Measurements from ENCODE around the gene CADPS. TPM values are rescaled to one million over a fixed set of nuclear protein-coding genes. Genes with fewer than 3 reads are reported as not detected.

The CADPS gene
- total RNA-seq, 1 experiment from 2014 or later = not detected

DNA sequence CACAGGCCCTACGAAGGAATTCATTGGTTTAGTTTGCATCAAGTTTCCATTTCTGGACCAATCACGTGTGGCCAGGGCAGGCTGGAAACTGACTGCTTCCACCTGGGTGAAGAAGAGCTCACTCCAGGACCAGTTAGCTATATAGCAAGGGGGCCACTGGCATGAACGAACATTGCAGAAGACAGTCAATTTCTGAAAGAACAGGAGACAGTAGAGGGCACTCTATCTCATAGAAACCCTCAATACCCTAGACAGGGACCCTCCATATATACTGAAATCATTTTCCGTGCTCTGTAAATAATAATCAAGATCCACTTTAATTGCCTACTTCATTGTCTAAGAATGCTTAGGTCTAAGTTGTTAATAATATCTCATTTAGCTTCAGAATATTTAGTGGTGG, 215.6 kb downstream of the CADPS start:
- intact Hi-C loops (cut with micrococcal nuclease; ENCODE audit: unreplicated experiment) = loop anchor here (10.0 kb wide), 2 partner anchors 575 to 1155 kb away; partner anchors contain the start of gene C3orf49
- no peaks in the 10 kb centered on the region for H3K9me3 ChIP-seq (ENCODE audit: insufficient read depth, low read depth)
- no peak overlapping the region for H3K4me3 ChIP-seq
- no TSS peak for BruUV-seq (replicated peaks)
- CTCF ChIA-PET = no interaction called here
- H3K9me2 ChIP-seq (ENCODE audit: insufficient read depth) = no peaks in the 10 kb centered on the region
- POLR2A ChIA-PET (ENCODE audit: unreplicated experiment) = no interaction called here
- H3K27me3 ChIP-seq (ENCODE audit: insufficient read depth, low read depth) = 0 out of 2 replicates have a peak, but pooled peaks cover 3% of the 10 kb centered on the region
- no peaks in the 10 kb centered on the region for H4K20me1 ChIP-seq (ENCODE audit: insufficient read depth)
- H3K4me1 ChIP-seq (replicated peaks; ENCODE audit: insufficient read depth) = no peaks in the 10 kb centered on the region
- H3K27ac ChIP-seq = no peak overlapping the region
- H3F3A ChIP-seq (ENCODE audit: insufficient read depth, low read depth) = no peaks in the 10 kb centered on the region
- DNase-seq = no peak
- TF ChIP-seq, protein P1, sequence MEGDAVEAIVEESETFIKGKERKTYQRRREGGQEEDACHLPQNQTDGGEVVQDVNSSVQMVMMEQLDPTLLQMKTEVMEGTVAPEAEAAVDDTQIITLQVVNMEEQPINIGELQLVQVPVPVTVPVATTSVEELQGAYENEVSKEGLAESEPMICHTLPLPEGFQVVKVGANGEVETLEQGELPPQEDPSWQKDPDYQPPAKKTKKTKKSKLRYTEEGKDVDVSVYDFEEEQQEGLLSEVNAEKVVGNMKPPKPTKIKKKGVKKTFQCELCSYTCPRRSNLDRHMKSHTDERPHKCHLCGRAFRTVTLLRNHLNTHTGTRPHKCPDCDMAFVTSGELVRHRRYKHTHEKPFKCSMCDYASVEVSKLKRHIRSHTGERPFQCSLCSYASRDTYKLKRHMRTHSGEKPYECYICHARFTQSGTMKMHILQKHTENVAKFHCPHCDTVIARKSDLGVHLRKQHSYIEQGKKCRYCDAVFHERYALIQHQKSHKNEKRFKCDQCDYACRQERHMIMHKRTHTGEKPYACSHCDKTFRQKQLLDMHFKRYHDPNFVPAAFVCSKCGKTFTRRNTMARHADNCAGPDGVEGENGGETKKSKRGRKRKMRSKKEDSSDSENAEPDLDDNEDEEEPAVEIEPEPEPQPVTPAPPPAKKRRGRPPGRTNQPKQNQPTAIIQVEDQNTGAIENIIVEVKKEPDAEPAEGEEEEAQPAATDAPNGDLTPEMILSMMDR (conservative IDR thresholded peaks at IDR 0.05) = no peak
- no peak for TF ChIP-seq EZH2 (IDR thresholded peaks at IDR 0.05; ENCODE audit: low read depth)
- H3K79me2 ChIP-seq (ENCODE audit: low read depth) = no peaks in the 10 kb centered on the region
- no peak overlapping the region for H2AFZ ChIP-seq
- no peaks in the 10 kb centered on the region for H3K36me3 ChIP-seq (ENCODE audit: low read depth)
- no peak overlapping the region for H3K4me2 ChIP-seq

DNA sequence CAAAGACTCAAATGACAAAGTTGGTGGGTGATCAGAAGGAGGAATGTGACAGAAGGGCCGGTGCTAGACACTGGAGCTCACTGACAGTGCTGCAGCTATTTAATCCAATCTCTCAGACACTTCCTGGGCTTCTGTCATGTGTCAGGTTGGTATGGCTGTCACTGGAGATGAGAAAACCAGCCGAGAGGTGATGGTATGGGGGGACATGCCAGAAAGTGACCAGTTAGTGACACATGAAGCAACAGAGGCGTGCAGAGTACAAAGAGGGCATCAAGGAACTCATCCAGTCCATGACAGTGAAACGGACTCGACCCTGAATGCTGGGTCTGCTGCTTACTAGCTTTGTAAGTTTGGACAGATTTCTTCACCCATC, 219.5 kb downstream of the CADPS start:
- ChIA-PET POLR2A (ENCODE audit: unreplicated experiment) (no interaction called here), CTCF (no interaction called here)
- Histone ChIP-seq H3K27me3 (ENCODE audit: insufficient read depth, low read depth) (no peaks in the 10 kb centered on the region; the same call in 1 of the 2 replicates), H3K9me2 (ENCODE audit: insufficient read depth) (no peaks in the 10 kb centered on the region), H3K4me2 (no peak overlapping the region), H3K27ac (no peak overlapping the region), H4K20me1 (ENCODE audit: insufficient read depth) (no peaks in the 10 kb centered on the region), H3K36me3 (ENCODE audit: low read depth) (no peaks in the 10 kb centered on the region), H3K79me2 (ENCODE audit: low read depth) (no peaks in the 10 kb centered on the region), H3K9me3 (ENCODE audit: insufficient read depth, low read depth) (no peaks in the 10 kb centered on the region), H3K4me3 (no peak overlapping the region), H3F3A (ENCODE audit: insufficient read depth, low read depth) (no peaks in the 10 kb centered on the region), H3K4me1 (replicated peaks; ENCODE audit: insufficient read depth) (no peaks in the 10 kb centered on the region), H2AFZ (no peak overlapping the region)
- no TSS peak for BruUV-seq (replicated peaks)
- TF ChIP-seq EZH2 (IDR thresholded peaks at IDR 0.05; ENCODE audit: low read depth) = no peak
- TF ChIP-seq, protein P1 (conservative IDR thresholded peaks at IDR 0.05) = no peak
- intact Hi-C loops (cut with micrococcal nuclease; ENCODE audit: unreplicated experiment) = no loop called here
- no peak for DNase-seq

DNA sequence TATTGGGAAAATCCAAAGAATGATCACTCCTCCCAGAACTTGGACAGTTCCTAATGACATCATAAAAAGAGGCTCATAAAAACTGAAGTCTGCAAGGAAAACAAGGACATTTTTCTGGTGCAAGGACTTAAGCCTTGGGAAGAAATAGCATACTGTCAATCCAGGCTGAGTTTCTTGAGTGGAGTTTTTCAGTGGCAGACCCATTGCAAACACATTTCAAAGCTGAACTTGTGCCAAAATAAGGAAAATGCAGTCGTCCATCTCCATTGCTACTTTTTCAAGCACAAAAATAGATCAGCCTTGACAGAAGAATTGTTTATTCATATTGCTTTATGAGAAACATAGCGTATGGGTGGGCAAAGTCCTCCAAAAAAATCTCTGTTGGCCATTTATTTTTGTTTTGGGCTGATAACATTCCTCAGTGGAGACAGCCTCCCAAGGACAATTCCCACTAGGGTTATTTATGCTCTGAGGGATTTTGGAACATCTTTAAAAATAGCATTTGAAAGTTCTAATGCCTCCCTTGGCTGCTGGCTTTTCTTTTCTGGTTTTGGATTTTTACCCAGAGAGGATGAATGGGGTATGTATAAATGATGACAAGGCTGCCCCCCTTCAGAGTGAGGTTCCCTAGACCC, 220.0 kb downstream of the CADPS start:
- Histone ChIP-seq H3F3A (ENCODE audit: insufficient read depth, low read depth) (no peaks in the 10 kb centered on the region), H3K27ac (no peak overlapping the region), H3K27me3 (ENCODE audit: insufficient read depth, low read depth) (no peaks in the 10 kb centered on the region; the same call in 1 of the 2 replicates), H3K4me1 (replicated peaks; ENCODE audit: insufficient read depth) (no peaks in the 10 kb centered on the region), H3K9me2 (ENCODE audit: insufficient read depth) (no peaks in the 10 kb centered on the region), H4K20me1 (ENCODE audit: insufficient read depth) (no peaks in the 10 kb centered on the region), H3K4me2 (no peak overlapping the region), H3K9me3 (ENCODE audit: insufficient read depth, low read depth) (no peaks in the 10 kb centered on the region), H3K4me3 (no peak overlapping the region), H3K36me3 (ENCODE audit: low read depth) (no peaks in the 10 kb centered on the region), H3K79me2 (ENCODE audit: low read depth) (no peaks in the 10 kb centered on the region), H2AFZ (no peak overlapping the region)
- no peak for DNase-seq
- POLR2A ChIA-PET (ENCODE audit: unreplicated experiment) = no interaction called here
- CTCF ChIA-PET = no interaction called here
- TF ChIP-seq, protein P1 (conservative IDR thresholded peaks at IDR 0.05) = no peak
- no TSS peak for BruUV-seq (replicated peaks)
- intact Hi-C loops (cut with micrococcal nuclease; ENCODE audit: unreplicated experiment) = no loop called here

All from PC-9 (cell line).